Measurements from ENCODE around the gene PDZK1.
"Not testable (repeated sequence)": the region's sequence is repeated elsewhere in the genome, so short reads cannot be mapped to it uniquely, and the experiment has no call there.

PDZK1 gene

GRCh38 chr1:145710291-145711027 lies 3.3 kb upstream of the PDZK1 start:
- DNase-seq = no peak

GRCh38 chr1:145708063-145708462 lies 895 bp upstream of the PDZK1 start:
- no peak for DNase-seq

- no peak for DNase-seq
These were observed 993 bp downstream of the PDZK1 start for GRCh38 chr1:145706086-145706664.

- DNase-seq = no peak
These were observed 1.5 kb downstream of the PDZK1 start for GRCh38 chr1:145705622-145706021.

GRCh38 chr1:145702826-145703225 lies 4.3 kb downstream of the PDZK1 start:
- DNase-seq = no peak

GRCh38 chr1:145702052-145702451 lies 5.1 kb downstream of the PDZK1 start:
- no peak for DNase-seq

- DNase-seq = no peak
These were observed 5.8 kb downstream of the PDZK1 start for GRCh38 chr1:145701306-145701862.

- no peak for DNase-seq
These were observed 10.6 kb downstream of the PDZK1 start for GRCh38 chr1:145696630-145696960.

GRCh38 chr1:145695821-145696629 lies 11.1 kb downstream of the PDZK1 start:
- DNase-seq = no peak

- DNase-seq = no peak
These were observed 14.3 kb downstream of the PDZK1 start for GRCh38 chr1:145692785-145693443.

GRCh38 chr1:145690587-145691558 lies 16.3 kb downstream of the PDZK1 start:
- DNase-seq = no peak

- no peak for DNase-seq
These were observed 17.2 kb downstream of the PDZK1 start for GRCh38 chr1:145689922-145690321.

- no peak for DNase-seq
These were observed 18.2 kb downstream of the PDZK1 start for GRCh38 chr1:145688924-145689323.

GRCh38 chr1:145688328-145688727 lies 18.8 kb downstream of the PDZK1 start:
- DNase-seq = no peak

GRCh38 chr1:145686078-145686477 lies 21.1 kb downstream of the PDZK1 start:
- DNase-seq = not testable (repeated sequence)

GRCh38 chr1:145684858-145685257 lies 22.3 kb downstream of the PDZK1 start:
- not testable (repeated sequence) for DNase-seq

GRCh38 chr1:145673217-145673616 lies 34.0 kb downstream of the PDZK1 start:
- not testable (repeated sequence) for DNase-seq

GRCh38 chr1:145670995-145671745 lies 36.0 kb downstream of the PDZK1 start:
- not testable (repeated sequence) for DNase-seq

- not testable (repeated sequence) for DNase-seq
These were observed 42.2 kb downstream of the PDZK1 start for GRCh38 chr1:145665015-145665414.

GRCh38 chr1:145662502-145662901 lies 44.7 kb downstream of the PDZK1 start:
- DNase-seq = not testable (repeated sequence)

Measured in activated T-cell treated with anti-CD3 and anti-CD28 coated beads, Interleukin-2, amount 50 U/mL, for 48 hours (primary cell).